Naive B cell (primary cell): ENCODE measurements around the gene SPIN2B. TPM values are rescaled to one million over a fixed set of nuclear protein-coding genes. Genes with fewer than 3 reads are reported as not detected.

Source experiments
- polyA plus RNA-seq, 6 donors: library from polyadenylated mRNA; unstranded; fragments of 300-500 nt; fragmentation: Illumina TruSeq; gene quantifications; one replicate each; pipeline ENCODE4 v1.2.3, GENCODE V29; 2021; ENCODE audit warnings: low read depth in 6 of 6

The SPIN2B gene
- polyA plus RNA-seq, 6 donors from 2014 or later = 9.8 to 14.4 (median 13.2) TPM

Other genes with a start within 250 kb of the SPIN2B start
- gene SPIN3, start 126.0 kb downstream of the SPIN2B start, polyA plus RNA-seq = 1 to 10 TPM in 5 of 6 donors, under 1 TPM in 1; 0.78 to 4.1 (median 1.6) TPM
- gene SPIN2A, start 15.8 kb upstream of the SPIN2B start, polyA plus RNA-seq = under 1 TPM in 1 of 6 donors, not detected in 5; 0.15 TPM
- gene FAAH2, start 165.2 kb upstream of the SPIN2B start, polyA plus RNA-seq = 1 to 10 TPM in 1 of 6 donors, under 1 TPM in 2, not detected in 3; 0.63 to 1.5 (median 0.78) TPM